Erythroblast (primary cell): Measurements from ENCODE around the gene NR3C1.

Source experiments
- DNase-seq, 2 experiments: peaks; one replicate each; lab custom pipeline; 2025; lab: John Stamatoyannopoulos, UW
- GATA1 ChIP-seq: IDR thresholded peaks from 2 replicates; pipeline ENCODE4 v1.6.1; 2011; ENCODE audit warnings: low read depth, mild to moderate bottlenecking, control low read depth, low read length, moderate library complexity
- POLR2A ChIP-seq: IDR thresholded peaks from 2 replicates; pipeline ENCODE4 v1.6.1; 2011; ENCODE audit warnings: mild to moderate bottlenecking, low read length

NR3C1 gene

DNA sequence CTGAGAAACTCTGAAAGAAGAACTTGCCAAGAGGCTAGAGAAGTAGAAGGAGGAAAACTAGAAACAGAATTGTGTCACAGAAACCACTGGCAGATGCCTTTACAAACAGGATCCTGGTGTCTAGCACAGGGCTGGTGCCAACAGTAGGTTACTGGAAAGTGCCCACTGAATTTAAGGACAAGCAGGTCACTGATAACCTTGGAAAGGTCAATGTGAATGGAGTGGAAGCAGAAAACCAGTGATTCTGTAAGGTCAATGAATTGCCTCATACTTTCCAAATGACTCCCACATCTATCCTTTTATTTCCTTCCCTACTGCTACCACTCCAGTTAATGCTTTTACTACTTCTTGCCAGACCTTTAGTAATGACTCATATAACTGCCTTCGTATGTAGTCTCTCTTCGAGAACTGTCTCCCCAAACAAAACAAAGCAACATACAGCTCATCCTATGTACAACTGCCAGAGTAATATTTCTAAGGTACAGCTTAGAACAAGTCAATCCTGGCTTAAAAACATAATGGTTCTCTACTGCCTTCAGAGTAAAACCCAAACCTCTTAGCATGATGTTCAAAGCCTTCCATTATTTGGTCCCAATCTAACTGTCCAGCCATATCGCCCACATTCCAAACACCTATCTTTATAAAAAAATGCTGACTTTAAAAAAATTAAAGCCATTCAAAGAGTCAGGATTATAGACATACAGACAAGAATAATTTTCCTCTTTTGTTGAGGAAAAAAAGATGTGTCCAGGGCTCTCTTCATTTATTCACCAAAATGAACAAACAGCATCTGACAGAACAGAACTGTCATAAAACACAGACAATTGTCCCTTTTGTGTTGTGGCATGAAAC is 52.5 kb downstream of the NR3C1 start:
- TF ChIP-seq POLR2A (no peak), GATA1 (no peak)
- DNase-seq = no peak

DNA sequence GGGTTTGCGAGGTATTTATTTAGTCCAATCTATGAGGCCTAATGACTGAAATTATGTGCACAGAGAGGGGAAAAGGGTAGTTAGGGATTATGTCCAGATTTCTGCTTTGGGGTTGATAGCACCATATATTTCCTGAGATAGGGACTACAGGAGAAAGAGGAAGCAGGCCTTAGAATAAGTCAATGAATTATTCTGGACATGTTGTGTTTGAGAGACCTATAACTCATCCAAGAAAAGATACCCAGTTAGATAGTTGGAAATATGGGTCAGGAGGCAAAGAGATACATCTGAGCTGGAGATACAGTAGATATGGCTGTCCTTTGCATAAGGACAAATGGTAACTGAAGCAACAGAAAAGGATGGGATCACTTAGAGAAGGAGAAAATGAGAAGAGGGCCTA is 53.1 kb downstream of the NR3C1 start:
- DNase-seq = no peak
- TF ChIP-seq GATA1 (no peak), POLR2A (no peak)

- DNase-seq = peak in 1 of 2 experiments; percentile 36
Measured at GRCh38 chr5:143349177-143349576, 54.3 kb downstream of the NR3C1 start.

DNA sequence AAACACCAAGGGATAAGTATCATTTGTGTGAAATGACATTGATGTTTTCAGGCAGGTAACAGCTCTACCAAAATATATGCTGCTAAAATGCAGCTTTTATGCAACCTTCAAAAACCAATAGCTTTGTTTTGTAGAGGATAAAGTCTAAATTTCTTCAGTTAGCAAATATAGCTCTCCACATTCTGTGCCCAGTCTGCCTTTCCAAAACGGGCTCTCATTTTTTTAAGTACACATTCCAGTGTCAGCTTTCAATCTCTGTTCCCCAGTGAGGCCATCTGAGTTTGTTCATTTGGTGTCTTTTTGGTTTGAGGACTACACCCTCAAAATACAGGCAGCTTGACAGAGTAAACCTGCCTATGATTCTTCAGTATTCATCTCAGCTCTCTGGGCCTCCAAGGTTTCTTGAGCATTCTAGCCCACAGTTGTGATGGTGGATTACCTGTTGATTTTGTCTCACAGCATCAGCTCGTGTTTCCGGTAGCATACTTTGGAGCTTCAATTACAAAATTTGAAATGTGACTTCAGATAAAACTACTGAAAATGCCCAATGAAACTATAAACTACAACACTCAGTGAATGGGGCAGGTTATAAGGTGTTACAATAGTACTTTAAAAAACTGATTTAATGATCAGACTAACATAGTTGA is 55.7 kb downstream of the NR3C1 start:
- no peak for DNase-seq
- TF ChIP-seq POLR2A (no peak), GATA1 (no peak)

More at GRCh38 chr5:143349177-143349576, 54.3 kb downstream of the NR3C1 start:
- no peak for TF ChIP-seq GATA1
- no peak for TF ChIP-seq POLR2A

DNA sequence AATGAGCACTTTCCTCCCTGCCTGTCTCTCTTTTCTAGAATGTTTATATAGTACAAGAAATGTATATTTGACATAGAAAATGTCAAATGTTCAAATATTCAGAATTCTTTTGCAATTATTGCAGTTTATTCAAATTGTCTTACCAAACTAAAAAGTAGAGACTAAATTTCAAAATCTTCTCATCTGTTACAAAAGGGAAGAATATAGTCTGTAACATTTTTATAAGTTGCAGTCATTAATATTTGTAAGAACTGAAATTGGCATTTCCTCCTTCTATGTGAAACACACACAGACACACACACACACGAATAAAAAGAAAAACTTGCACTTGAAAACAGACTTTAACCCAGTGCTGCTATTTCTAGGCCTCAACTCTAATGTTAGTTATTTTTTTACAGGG is 56.4 kb downstream of the NR3C1 start:
- no peak for TF ChIP-seq GATA1
- TF ChIP-seq POLR2A = no peak
- DNase-seq = no peak

GRCh38 chr5:143345671-143346440 is 57.6 kb downstream of the NR3C1 start:
- no peak for DNase-seq
- no peak for TF ChIP-seq GATA1
- TF ChIP-seq POLR2A = no peak

DNA sequence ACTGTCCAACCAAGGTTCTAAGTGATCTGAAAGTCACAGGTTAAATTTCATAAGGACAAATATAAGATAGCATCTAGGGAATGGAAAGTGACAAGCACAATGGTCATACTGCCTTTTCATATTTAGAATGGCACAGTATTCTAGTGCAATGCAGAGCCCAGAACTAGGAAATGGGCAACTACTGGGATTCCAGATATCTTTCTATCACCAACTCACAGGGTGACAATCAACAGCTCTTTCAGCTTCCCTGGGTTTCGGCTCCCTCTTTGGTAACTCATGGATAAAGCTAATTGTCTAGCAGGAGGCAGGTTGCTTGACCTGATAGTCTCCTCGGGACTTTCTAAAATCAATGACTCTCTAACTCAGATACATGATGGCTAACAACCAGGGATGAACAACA is 60.4 kb downstream of the NR3C1 start:
- no peak for TF ChIP-seq POLR2A
- no peak for TF ChIP-seq GATA1
- peak; percentile 15 to 44 for DNase-seq

- no peak for TF ChIP-seq GATA1
- no peak for TF ChIP-seq POLR2A
- DNase-seq = no peak
Measured at GRCh38 chr5:143342607-143343006, 60.9 kb downstream of the NR3C1 start.

DNA sequence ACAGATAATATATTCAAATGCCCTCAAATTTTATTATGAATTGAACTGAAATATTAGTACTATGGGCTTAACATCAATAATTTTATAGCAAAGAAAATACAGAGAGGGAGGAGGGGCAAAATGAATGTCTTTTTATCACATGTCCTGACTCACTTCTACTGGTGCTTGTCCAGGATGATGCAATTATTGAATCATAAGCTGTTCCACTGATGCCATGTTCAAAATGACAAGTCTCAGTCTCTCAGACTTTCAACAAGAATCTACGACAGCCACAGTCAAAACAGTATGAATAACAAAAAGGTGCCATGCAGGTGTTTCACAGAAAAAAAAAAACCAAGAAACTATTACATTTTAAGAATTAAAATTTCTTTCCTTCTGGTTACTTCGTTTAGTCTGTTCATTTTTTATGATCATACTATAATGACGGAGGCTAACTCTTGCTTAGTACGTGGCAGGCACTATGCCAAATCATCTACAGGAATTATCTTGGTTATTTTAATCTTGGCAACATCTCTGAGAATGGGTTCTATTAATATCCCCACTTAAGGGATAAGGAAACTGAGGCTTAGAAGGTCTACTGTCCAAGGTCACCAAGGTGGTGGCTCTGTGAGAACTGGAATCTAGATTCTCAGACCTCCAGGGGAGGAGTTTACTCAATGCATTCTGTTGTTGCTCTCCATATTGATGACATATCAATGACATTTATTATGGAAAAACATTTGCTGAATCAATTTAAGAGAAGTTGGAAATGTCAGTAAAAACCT is 61.5 kb downstream of the NR3C1 start:
- peak; percentile 78 to 88 for DNase-seq
- TF ChIP-seq POLR2A = no peak
- no peak for TF ChIP-seq GATA1

GRCh38 chr5:143340891-143341685 is 62.4 kb downstream of the NR3C1 start:
- peak in 1 of 2 experiments; percentile 65 for DNase-seq
- TF ChIP-seq POLR2A (no peak), GATA1 (no peak)

GRCh38 chr5:143338658-143339366 is 64.7 kb downstream of the NR3C1 start:
- DNase-seq = peak; percentile 42 to 74
- TF ChIP-seq GATA1 = no peak
- no peak for TF ChIP-seq POLR2A

DNA sequence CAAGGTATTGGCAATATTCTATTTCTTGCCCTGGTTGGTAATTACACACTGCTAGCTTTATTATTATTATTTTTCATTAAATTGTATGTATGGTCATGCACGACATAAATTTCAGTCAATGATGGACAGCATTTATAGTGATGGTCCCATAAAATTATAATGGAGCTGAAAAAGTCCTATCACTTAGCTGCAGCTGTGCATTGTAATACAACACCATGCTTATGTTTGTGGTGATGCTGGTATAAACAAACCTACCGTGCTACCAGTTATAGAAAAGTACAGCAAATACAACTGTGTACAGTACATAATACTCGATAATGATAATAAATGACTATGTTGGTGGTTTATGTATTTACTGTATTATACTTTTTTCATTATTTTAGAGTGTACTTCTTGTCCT is 65.5 kb downstream of the NR3C1 start:
- TF ChIP-seq GATA1 = no peak
- TF ChIP-seq POLR2A = no peak
- no peak for DNase-seq
